ENCODE data around the gene TMEM208.

The TMEM208 gene

GRCh38 chr16:67237396-67238277 is 10.7 kb downstream of the TMEM208 start:
- no peak for DNase-seq (ENCODE audit: low read depth)

GRCh38 chr16:67238278-67238575 is 11.3 kb downstream of the TMEM208 start:
- DNase-seq (ENCODE audit: low read depth): no peak

- no peak for DNase-seq (ENCODE audit: low read depth)
These were observed 12.0 kb downstream of the TMEM208 start for GRCh38 chr16:67238806-67239470.

GRCh38 chr16:67240506-67240905 is 13.6 kb downstream of the TMEM208 start:
- no peak for DNase-seq (ENCODE audit: low read depth)

- no peak for DNase-seq (ENCODE audit: low read depth)
These were observed 14.3 kb downstream of the TMEM208 start for GRCh38 chr16:67241008-67241900.

GRCh38 chr16:67242138-67242730 is 15.3 kb downstream of the TMEM208 start:
- no peak for DNase-seq (ENCODE audit: low read depth)

- DNase-seq (ENCODE audit: low read depth): no peak
These were observed 16.6 kb downstream of the TMEM208 start for GRCh38 chr16:67243481-67243880.

- peak; percentile 61 for DNase-seq (ENCODE audit: low read depth)
These were observed 17.7 kb downstream of the TMEM208 start for GRCh38 chr16:67244387-67245185.

GRCh38 chr16:67245186-67245585 is 18.3 kb downstream of the TMEM208 start:
- DNase-seq (ENCODE audit: low read depth): no peak

GRCh38 chr16:67245674-67246080 is 18.7 kb downstream of the TMEM208 start:
- no peak for DNase-seq (ENCODE audit: low read depth)

GRCh38 chr16:67246081-67246755 is 19.3 kb downstream of the TMEM208 start:
- peak; percentile 27 for DNase-seq (ENCODE audit: low read depth)

GRCh38 chr16:67246756-67247191 is 19.8 kb downstream of the TMEM208 start:
- peak; percentile 22 for DNase-seq (ENCODE audit: low read depth)

- peak; percentile 95 for DNase-seq (ENCODE audit: low read depth)
These were observed 20.5 kb downstream of the TMEM208 start, which contains the start of gene FHOD1 for GRCh38 chr16:67247192-67248072. TSS of gene FHOD1 (minus strand) at chr16:67247481. CDS start at chr16:67247410, 71 bp downstream.

GRCh38 chr16:67248073-67248400 is 21.1 kb downstream of the TMEM208 start:
- DNase-seq (ENCODE audit: low read depth): no peak

GRCh38 chr16:67248401-67249177 is 21.7 kb downstream of the TMEM208 start, which contains the start of gene SLC9A5:
TSS of gene SLC9A5 (plus strand) at chr16:67248979. CDS start at chr16:67249015, 36 bp downstream.
- no peak for DNase-seq (ENCODE audit: low read depth)

- no peak for DNase-seq (ENCODE audit: low read depth)
These were observed 22.5 kb downstream of the TMEM208 start for GRCh38 chr16:67249178-67250044.

GRCh38 chr16:67250045-67250327 is 23.1 kb downstream of the TMEM208 start:
- no peak for DNase-seq (ENCODE audit: low read depth)
